Activated T-helper 2 cell treated with anti-CD3 and anti-CD28 coated beads, Interferon-gamma antibody, Interleukin-2, Interleukin-4, amounts not matched to agents 10 μg/mL and 5 μg/mL and 100 μg/mL, durations not matched to agents 14 hours and 24 hours and 36 hours (primary cell): ENCODE data around the gene CKAP2L. TPM values are rescaled to one million over a fixed set of nuclear protein-coding genes. Genes with fewer than 3 reads are reported as not detected.
"Not testable (repeated sequence)": the region's sequence is repeated elsewhere in the genome, so short reads cannot be mapped to it uniquely, and the experiment has no call there.

Source experiments
- DNase-seq: peaks from one replicate; pipeline ENCODE4 v3.0.0; 2021; ENCODE audit warnings: low spot score
- H3K27ac Mint-ChIP-seq: one replicate; pipeline ENCODE4 v1.8.0; 2021; ENCODE audit warnings: mixed read lengths
- H3K27me3 Mint-ChIP-seq: one replicate; pipeline ENCODE4 v1.8.0; 2021; ENCODE audit warnings: low read depth, mixed read lengths
- H3K36me3 Mint-ChIP-seq: one replicate; pipeline ENCODE4 v1.8.0; 2021; ENCODE audit warnings: low read depth, mixed read lengths
- H3K4me1 Mint-ChIP-seq: one replicate; pipeline ENCODE4 v1.8.0; 2021; ENCODE audit warnings: low read depth, mixed read lengths
- H3K4me3 Mint-ChIP-seq: one replicate; pipeline ENCODE4 v1.8.0; 2021; ENCODE audit warnings: low read depth, mild to moderate bottlenecking, moderate library complexity, mixed read lengths
- H3K9me3 Mint-ChIP-seq: one replicate; pipeline ENCODE4 v1.8.0; 2021; ENCODE audit warnings: mixed read lengths
- intact Hi-C: fragments of 100-400 bp; cut with micrococcal nuclease; formaldehyde crosslinking; loops from one replicate; pipeline ENCODE4 v1.15.1; 2023
- total RNA-seq: library from RNA; stranded (reverse); gene quantifications from 2 replicates; pipeline ENCODE4 v1.2.3, GENCODE V29; 2022

The CKAP2L gene
- total RNA-seq, 1 donor from 2014 or later = 24.4 TPM

DNA sequence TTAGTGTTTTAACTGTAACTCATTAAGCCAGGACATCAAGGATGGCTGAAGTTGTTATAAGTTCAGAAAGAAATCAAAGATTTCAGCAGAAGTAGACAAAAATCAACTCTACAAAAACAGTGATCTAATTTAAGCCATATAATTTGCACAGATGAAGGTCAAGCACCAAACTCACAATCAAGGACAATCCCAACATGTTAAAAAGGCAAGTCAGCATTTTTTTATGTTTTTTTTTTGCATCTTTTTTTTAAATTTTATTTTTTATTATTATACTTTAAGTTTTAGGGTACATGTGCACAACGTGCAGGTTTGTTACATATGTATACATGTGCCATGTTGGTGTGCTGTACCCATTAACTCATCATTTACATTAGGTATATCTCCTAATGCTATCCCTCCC, 48.3 kb downstream of the CKAP2L start:
- H3K36me3 Mint-ChIP-seq, H3K27me3 Mint-ChIP-seq, H3K4me3 Mint-ChIP-seq, H3K9me3 Mint-ChIP-seq, intact Hi-C loops, DNase-seq, H3K27ac Mint-ChIP-seq: not testable (repeated sequence)
- H3K4me1 Mint-ChIP-seq = peaks cover 25% of the 10 kb centered on the region

DNA sequence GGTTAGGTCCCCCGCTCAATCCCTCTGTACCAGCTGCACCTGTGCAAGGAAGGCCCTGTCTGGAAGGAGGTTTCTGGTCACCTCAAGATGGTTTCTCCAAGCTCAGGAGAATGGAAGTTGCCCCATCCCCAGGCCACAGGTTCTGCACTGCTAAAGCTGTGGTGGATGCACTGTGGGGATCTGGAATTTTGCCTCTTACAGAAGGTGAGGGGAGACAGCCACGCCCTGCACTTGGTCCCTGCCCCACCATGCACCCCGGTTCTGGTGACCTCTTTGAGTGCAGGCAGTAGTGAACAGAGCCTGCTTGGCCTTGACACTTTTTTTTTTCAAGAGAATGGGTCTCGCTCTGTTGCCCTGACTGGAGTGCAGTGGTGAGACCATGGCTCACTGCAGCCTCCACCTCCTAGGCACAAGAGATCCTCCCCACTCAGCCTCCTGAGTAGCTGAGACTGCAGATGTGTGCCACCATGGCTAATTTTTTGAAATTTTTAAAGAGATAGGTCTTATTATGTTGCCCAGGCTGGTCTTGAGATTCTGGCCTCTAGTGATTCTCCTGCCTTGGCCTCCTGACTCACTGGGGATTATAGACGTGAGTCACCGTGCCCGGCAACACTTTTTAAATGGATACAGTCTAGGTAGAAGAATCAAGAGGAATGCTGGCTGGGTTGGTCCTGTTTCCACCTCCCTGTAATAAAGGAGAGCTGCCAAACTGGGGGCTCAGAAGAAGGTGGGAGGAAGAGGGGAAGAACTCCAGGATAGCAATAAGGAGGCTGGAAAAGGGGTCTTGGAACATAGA, 49.4 kb downstream of the CKAP2L start:
- Mint-ChIP-seq H3K27ac (no peak overlapping the region), H3K4me3 (no peak overlapping the region), H3K27me3 (peaks cover 6% of the 10 kb centered on the region), H3K36me3 (peaks cover 3% of the 10 kb centered on the region), H3K4me1 (peaks cover 29% of the 10 kb centered on the region), H3K9me3 (peaks cover 3% of the 10 kb centered on the region)
- intact Hi-C loops = no loop called here
- no peak for DNase-seq

DNA sequence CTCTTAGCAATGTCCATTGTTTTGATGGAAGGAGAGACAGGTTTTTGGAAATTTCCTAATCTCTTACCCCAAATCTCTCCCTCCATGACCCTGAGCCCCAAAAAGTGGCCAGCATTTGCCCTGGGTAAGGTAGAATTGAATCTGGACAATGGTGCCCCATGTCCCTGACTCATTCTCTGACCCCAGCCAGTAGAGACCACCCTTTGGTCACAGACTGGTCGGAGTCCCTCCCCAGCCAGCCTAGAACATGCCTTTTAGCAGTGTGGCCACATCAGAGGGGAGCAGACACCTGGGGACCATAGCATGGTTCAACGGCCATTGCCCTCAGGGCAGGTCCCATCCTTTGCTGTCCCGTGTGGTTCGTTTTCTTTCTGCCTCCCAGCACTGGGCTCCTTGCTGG, 50.1 kb downstream of the CKAP2L start:
- Mint-ChIP-seq H3K4me1 (peaks cover 35% of the 10 kb centered on the region), H3K36me3 (peaks cover 3% of the 10 kb centered on the region), H3K9me3 (peaks cover 3% of the 10 kb centered on the region), H3K27me3 (peaks cover 6% of the 10 kb centered on the region), H3K4me3 (no peak overlapping the region), H3K27ac (no peak overlapping the region)
- DNase-seq = no peak
- intact Hi-C loops = no loop called here

DNA sequence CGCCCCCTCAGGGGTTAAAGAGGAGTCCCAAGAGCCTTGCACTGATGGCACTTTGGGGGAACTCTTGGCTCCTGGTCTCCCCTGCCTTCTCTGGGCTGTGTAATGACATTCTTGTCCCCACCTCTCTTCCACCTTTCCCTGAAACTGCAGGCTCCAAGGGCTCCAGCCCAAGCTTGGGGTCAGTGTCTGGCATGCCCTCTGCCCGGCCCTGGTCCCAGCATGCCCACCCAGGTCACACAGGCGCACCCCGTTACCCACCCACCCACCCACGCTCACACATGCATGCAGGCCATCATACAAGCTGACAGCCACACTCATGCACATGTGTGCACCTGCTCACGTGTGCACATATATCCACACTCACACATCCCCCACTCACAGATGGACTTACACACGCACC, 50.5 kb downstream of the CKAP2L start:
- peaks cover 3% of the 10 kb centered on the region for H3K36me3 Mint-ChIP-seq

DNA sequence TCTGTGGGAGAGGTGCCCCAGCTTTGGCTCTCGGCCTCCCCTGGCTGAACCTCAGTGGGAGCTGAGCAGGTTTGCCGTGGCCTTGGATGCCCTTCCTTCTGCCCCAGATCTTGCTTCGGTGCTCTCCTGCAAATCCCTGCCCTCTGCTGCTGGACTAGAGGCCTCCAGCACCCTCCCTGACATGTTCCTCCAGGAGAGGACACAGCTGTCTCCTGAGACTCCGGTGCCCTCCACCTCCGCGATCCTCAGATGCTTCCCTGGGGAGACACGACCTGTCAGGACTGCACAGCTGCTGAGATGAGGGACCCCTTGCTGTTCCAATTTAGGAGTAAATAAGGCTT, 50.9 kb downstream of the CKAP2L start:
- Mint-ChIP-seq H3K36me3 (peaks cover 3% of the 10 kb centered on the region), H3K9me3 (peaks cover 3% of the 10 kb centered on the region), H3K4me3 (no peak overlapping the region), H3K4me1 (peaks cover 39% of the 10 kb centered on the region), H3K27me3 (peaks cover 2% of the 10 kb centered on the region), H3K27ac (peak overlapping the region; percentile 61)
- DNase-seq = no peak
- intact Hi-C loops = loop anchor here (1.0 kb wide), 2 partner anchors 21 to 82 kb away; no protein-coding TSS in a partner anchor

More for the DNA sequence above, 50.5 kb downstream of the CKAP2L start:
- H3K4me1 Mint-ChIP-seq = peaks cover 38% of the 10 kb centered on the region
- DNase-seq = no peak
- H3K27ac Mint-ChIP-seq = no peak overlapping the region
- intact Hi-C loops = loop anchor here (1.0 kb wide), 2 partner anchors 22 to 83 kb away; no protein-coding TSS in a partner anchor
- no peak overlapping the region for H3K4me3 Mint-ChIP-seq
- peaks cover 6% of the 10 kb centered on the region for H3K27me3 Mint-ChIP-seq
- H3K9me3 Mint-ChIP-seq = peaks cover 3% of the 10 kb centered on the region

DNA sequence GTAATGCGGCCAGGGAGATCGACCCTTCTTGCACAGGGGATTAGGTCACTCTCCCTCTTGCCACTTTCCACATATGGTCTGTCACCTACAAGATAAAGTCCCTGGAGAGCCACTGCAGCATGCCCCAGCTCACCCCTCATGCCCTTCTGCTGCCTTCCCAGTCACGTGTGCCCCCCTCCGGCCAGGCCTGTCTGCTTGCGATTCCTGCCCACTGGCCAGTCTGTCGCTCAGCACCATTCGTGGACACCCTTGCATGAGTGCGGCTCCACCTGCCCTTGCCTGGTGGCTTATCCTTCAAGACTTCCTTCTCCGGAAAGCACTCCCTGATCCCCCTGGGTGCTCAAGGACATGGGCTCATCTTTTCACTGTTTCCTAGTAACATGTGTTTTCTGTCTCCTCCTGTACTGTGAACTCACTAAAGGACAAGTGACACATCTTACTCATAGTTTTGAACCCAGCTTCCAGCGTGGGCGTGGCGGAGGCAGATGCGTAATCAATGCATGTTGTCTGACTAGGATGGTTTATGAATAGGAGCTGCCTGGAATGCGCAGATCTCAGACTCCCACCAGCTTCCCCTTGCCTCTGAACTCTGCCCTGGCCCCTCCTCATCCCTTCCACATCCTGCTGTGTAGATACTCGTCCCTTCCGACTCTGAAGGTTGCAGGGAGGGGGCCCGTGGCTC, 51.4 kb downstream of the CKAP2L start:
- peak overlapping the region; percentile 61 for H3K27ac Mint-ChIP-seq
- H3K36me3 Mint-ChIP-seq = peaks cover 3% of the 10 kb centered on the region
- peaks cover 42% of the 10 kb centered on the region for H3K4me1 Mint-ChIP-seq
- H3K9me3 Mint-ChIP-seq = peaks cover 3% of the 10 kb centered on the region
- peaks cover 1% of the 10 kb centered on the region for H3K27me3 Mint-ChIP-seq
- intact Hi-C loops = loop anchor here (1.0 kb wide), 2 partner anchors 21 to 82 kb away; no protein-coding TSS in a partner anchor
- DNase-seq = no peak
- no peak overlapping the region for H3K4me3 Mint-ChIP-seq

DNA sequence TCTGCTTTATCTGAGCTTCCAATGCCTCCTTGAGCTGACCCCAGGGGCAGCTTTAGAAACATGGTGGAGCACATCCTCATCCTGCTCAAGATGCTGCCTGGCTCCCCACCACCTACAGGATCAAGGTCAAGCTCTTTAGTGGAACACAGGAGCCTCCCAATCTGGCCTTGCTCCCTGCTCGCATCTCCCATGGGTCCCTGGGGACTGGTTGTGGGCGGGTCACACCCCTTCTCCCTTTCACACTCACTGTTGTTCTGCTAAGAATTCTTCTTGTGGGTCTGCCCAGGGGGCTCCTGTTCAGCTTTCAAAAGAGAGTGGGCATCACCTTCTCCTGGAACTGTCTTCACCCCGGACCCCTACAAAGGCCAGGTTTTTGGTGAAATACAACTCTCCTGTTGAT, 51.9 kb downstream of the CKAP2L start:
- intact Hi-C loops = no loop called here
- Mint-ChIP-seq H3K27me3 (peaks cover 1% of the 10 kb centered on the region), H3K4me1 (peaks cover 47% of the 10 kb centered on the region), H3K4me3 (no peak overlapping the region), H3K9me3 (peaks cover 3% of the 10 kb centered on the region), H3K36me3 (peaks cover 3% of the 10 kb centered on the region), H3K27ac (peak overlapping the region; percentile 61)
- no peak for DNase-seq

DNA sequence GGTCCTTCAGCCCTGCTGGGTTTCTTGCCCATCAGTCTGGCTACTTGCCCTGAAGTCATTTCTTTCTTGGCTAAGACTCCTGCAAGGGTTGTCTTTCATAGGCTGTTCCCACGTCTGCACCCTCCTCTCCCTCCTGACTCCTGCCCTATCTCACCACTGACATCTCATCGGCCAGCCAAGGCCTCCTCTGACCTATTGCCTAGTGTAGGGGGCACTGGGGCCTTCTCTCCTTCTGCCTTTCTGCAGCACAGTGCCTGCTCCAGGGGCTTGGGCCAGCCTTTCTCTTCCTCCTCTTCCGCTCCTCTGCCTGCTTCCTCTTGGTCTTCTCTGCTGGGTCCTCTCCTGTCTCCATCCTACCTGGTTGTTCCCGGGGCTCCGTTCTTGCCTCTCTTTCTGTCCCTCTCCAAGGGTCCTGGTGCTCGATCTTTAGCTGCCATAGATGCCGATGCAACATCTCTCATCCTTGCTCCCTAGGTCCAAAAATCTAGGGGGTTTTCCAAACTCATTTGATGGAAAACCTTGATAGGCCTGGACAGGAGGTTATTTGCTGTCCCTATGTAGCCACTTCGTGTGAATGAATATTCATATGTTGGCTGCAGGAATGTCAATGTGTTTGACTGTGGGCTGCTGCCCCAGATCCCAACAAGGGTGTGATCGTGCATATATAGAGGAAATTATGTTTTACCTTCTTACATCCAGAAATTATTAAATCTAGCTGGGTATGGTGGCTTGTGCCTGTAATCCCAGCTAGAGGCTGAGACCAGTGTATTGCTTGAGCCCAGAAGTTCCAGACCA, 53.3 kb downstream of the CKAP2L start:
- Mint-ChIP-seq H3K27ac (no peak overlapping the region), H3K36me3 (no peaks in the 10 kb centered on the region), H3K9me3 (no peaks in the 10 kb centered on the region), H3K27me3 (peaks cover 1% of the 10 kb centered on the region), H3K4me1 (peaks cover 56% of the 10 kb centered on the region), H3K4me3 (no peak overlapping the region)
- intact Hi-C loops = no loop called here
- no peak for DNase-seq

DNA sequence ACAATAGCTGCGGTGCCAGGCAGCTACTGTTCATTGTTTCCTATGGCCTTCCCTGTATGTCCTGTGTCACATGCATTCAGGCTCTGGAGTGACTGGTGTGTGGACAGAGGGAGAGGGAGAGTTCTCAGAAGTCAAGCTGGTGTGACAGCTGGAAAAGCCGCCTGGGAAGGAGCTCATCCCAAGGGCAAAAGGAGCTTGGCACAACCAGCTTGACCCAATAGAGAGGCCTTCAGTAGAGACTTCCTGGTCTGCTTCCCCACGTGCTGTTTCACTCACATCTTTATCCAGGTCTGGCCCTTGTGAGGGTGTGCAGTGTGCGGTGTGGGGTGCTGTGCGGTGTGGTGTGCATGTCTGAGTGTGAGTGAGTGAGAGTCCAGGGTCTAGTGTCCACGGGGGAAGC, 54.7 kb downstream of the CKAP2L start:
- intact Hi-C loops = loop anchor here (5.0 kb wide), 1 partner anchor 62 kb away; the partner anchor contains the start of gene SLC20A1
- Mint-ChIP-seq H3K36me3 (no peaks in the 10 kb centered on the region), H3K4me3 (no peak overlapping the region), H3K4me1 (peaks cover 68% of the 10 kb centered on the region), H3K27ac (peak overlapping the region; percentile 30), H3K27me3 (peaks cover 1% of the 10 kb centered on the region), H3K9me3 (no peaks in the 10 kb centered on the region)
- DNase-seq = no peak

DNA sequence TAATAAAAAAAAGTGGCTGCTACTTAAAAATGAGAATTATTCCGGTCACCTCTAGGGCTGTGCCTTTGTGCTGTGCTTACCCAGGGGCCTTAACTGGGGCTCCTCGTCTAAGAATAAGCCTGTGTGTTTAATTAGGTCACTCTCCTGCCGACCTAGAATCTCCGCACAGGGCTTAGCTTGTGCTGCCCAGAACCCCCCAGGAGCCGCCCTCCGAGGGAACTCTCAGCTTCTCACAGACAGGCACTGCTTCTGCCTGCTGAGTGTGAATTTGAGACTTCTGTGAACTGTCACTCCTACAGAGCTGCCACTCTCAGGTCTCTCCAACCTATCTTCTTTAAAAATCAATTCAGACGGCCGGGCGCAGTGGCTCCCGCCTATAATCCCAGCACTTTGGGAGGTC, 55.4 kb downstream of the CKAP2L start:
- Mint-ChIP-seq H3K4me1 (peaks cover 66% of the 10 kb centered on the region), H3K27ac (no peak overlapping the region)
- intact Hi-C loops = loop anchor here (1.0 to 5.0 kb wide), 2 partner anchors 17 to 62 kb away; partner anchors contain the start of gene SLC20A1

DNA sequence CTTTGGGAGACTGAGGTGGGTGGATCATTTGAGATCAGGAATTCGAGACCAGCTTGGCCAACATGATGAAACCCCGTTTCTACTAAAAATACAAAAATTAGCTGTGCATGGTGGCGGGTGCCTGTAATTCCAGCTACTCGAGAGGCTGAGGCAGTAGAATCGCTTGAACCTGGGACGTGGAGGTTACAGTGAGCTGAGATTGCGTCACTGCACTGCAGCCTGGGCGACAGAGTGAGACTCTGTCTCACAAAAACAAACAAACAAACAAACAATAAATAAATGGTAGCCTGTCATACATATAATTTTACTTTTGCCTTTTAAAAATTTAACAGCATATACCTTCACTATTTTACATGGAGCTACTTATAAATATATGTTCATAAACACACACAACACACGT, 57.5 kb downstream of the CKAP2L start:
- H3K4me3 Mint-ChIP-seq = not testable (repeated sequence)

More for the DNA sequence above, 55.4 kb downstream of the CKAP2L start:
- H3K27me3 Mint-ChIP-seq = peaks cover 1% of the 10 kb centered on the region
- H3K4me3 Mint-ChIP-seq = no peak overlapping the region
- H3K9me3 Mint-ChIP-seq = no peaks in the 10 kb centered on the region
- no peak for DNase-seq
- no peaks in the 10 kb centered on the region for H3K36me3 Mint-ChIP-seq

DNA sequence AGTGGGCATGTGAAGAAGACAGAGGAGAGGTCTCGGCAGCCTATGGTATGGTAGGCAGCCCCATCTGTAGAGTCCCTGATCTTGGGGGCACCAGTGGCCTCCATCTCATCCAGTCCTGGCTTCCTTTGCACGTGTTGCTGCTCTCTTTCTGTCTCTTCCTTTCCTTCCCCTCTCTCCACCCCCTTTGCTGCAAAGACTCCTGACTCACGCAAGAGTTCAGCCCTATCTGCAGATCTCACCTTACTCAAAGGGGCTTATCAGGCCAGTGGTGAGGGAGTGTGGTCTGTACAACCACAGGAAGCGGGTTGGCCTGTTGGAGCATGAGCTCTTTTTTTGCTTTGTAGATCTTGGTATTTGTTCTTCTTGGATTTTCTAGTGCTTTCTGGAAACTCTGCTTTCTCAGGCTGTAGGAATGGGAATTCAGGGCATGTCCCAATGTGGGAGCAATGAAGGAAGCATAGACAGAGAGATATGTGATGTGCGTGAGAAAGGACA, 58.2 kb downstream of the CKAP2L start:
- Mint-ChIP-seq H3K4me1 (peaks cover 57% of the 10 kb centered on the region), H3K27me3 (peaks cover 1% of the 10 kb centered on the region), H3K27ac (peak overlapping the region; percentile 76), H3K4me3 (peak overlapping the region; percentile 70), H3K9me3 (no peaks in the 10 kb centered on the region), H3K36me3 (no peaks in the 10 kb centered on the region)
- intact Hi-C loops = loop anchor here (5.0 kb wide), 1 partner anchor 59 kb away; the partner anchor contains the start of gene SLC20A1
- peak; percentile 84 for DNase-seq

More for the DNA sequence above, 57.5 kb downstream of the CKAP2L start:
- not testable (repeated sequence) for DNase-seq, H3K27ac Mint-ChIP-seq, H3K9me3 Mint-ChIP-seq, H3K27me3 Mint-ChIP-seq, H3K36me3 Mint-ChIP-seq
- intact Hi-C loops = loop anchor here (5.0 kb wide), 1 partner anchor 60 kb away; the partner anchor contains the start of gene SLC20A1
- H3K4me1 Mint-ChIP-seq = peaks cover 56% of the 10 kb centered on the region
